Heart left ventricle (tissue), 16 donors: Measurements from ENCODE around the gene DTWD1. TPM values are rescaled to one million over a fixed set of nuclear protein-coding genes. Genes with fewer than 3 reads are reported as not detected.
"Not testable (repeated sequence)": the region's sequence is repeated elsewhere in the genome, so short reads cannot be mapped to it uniquely, and the experiment has no call there.

Experiments
- ATAC-seq, 4 donors: fragments of 200-7000 bp; cut with Tn5 transposase; one replicate each; pipeline ENCODE4 v1.9.1; 2020 to 2022; ENCODE audit warnings: moderate library complexity in 4 of 4, mild to moderate bottlenecking in 3 of 4, moderate number of reproducible peaks in 1 of 4
- DNase-seq, 5 donors: peaks; one replicate each; pipeline ENCODE4 v3.0.0-alpha.2; 2020
- H3K27ac ChIP-seq, 12 donors: fragments of 200-600 bp; sonication (generic) in 4 of 12; one replicate each; pipeline versions ENCODE4 v1.5.0 to v1.8.0; 2016 to 2022; ENCODE audit warnings: mild to moderate bottlenecking in 2 of 12
- H3K27me3 ChIP-seq, 9 donors: fragments of 200-600 bp; sonication (generic) in 2 of 9; one replicate each; pipeline versions ENCODE4 v1.5.1 to v1.8.0; 2016 to 2022; ENCODE audit warnings: mild to moderate bottlenecking in 3 of 9
- H3K36me3 ChIP-seq, 9 donors: fragments of 200-600 bp; sonication (generic) in 2 of 9; one replicate each; pipeline versions ENCODE4 v1.5.0 to v1.8.0; 2018 to 2022; ENCODE audit warnings: mild to moderate bottlenecking in 2 of 9
- H3K4me1 ChIP-seq, 12 donors: fragments of 200-600 bp; sonication (generic) in 4 of 12; one replicate each; pipeline versions ENCODE4 v1.5.0 to v1.8.0; 2016 to 2022; ENCODE audit warnings: mild to moderate bottlenecking in 3 of 12
- H3K4me3 ChIP-seq, 12 donors: fragments of 200-600 bp; sonication (generic) in 4 of 12; one replicate each; pipeline versions ENCODE4 v1.5.0 to v1.8.0; 2017 to 2022; ENCODE audit warnings: mild to moderate bottlenecking in 9 of 12, moderate library complexity in 4 of 12
- H3K9me3 ChIP-seq, 12 donors: fragments of 200-600 bp; sonication (generic) in 4 of 12; one replicate each; pipeline versions ENCODE4 v1.5.0 to v1.8.0; 2016 to 2022; ENCODE audit warnings: mild to moderate bottlenecking in 1 of 12
- POLR2A ChIP-seq, 2 donors: fragments of 450-650 bp; IDR thresholded peaks; one replicate each; pipeline ENCODE4 v1.6.1; 2017; ENCODE audit warnings: antibody characterized with exemption in 2 of 2, mild to moderate bottlenecking in 2 of 2, moderate library complexity in 2 of 2
- WGBS, 4 donors: extraction: QIAGEN DNeasy Blood & Tissue Kit in 2 of 4; methylation state at CpG; one replicate each; pipeline versions ENCODE4 v1.1.5 to v1.1.7; 2013 to 2018; 5-methylcytosine and 5-hydroxymethylcytosine counted together
- intact Hi-C, 10 donors: fragments of 100-400 bp; cut with DNase I; formaldehyde crosslinking; loops; one replicate each; pipeline versions ENCODE4 v1.11.1 to v1.14.2; 2022
- long read RNA-seq, 3 donors: library from polyadenylated mRNA; unstranded; transcript quantifications; one replicate each; pipeline ENCODE4 v2.0.0, GENCODE V29; 2020 to 2021
- polyA plus RNA-seq, 2 donors: library from polyadenylated mRNA; stranded (reverse); fragments of 200-250 nt; gene quantifications; one replicate each; pipeline ENCODE4 v1.2.3, GENCODE V29; 2013
- total RNA-seq, 9 donors: library from RNA; depleted of rRNA in 2 of 9; stranded (reverse); fragments of >200 nt in 2 of 9; fragmentation: NEBNext Ultra II Directional in 3 of 9; extraction: Animal tissue kit (Norgen Biotek cat#: 25700) in 3 of 9; gene quantifications; one replicate each; pipeline versions ENCODE4 v1.1.0 to v1.2.4, GENCODE V29; 2016 to 2023
- TF ChIP-seq, protein P1 (sequence below), 12 donors: fragments of 200-600 bp; sonication (generic) in 4 of 12; IDR thresholded peaks; one replicate each; pipeline versions ENCODE4 v1.5.0 to v1.8.0; 2018 to 2022; ENCODE audit warnings: antibody characterized with exemption in 12 of 12, mild to moderate bottlenecking in 5 of 12
- donor health status: ischemic (EF 13 %, LVEDD 7.1; RV severe dilation, severe dysfunction).
- donor health status: healthy with polysubstance abuse.
- donor health status: DM: no; HTN: yes; CAD: no.
- donor health status: DM: no; HTN: no; CAD: no.
- donor health status: ischemic (EF 25% LVEDD 6.9; RV normal size, moderate dysfunction).
- donor health status: ischemic (EF 25% LVEDD 5.7; RV mildly dilated, moderate dysfunction).
- donor health status: healthy.
- donor health status: DM: yes; HTN: yes; CAD: no.
- donor health status: ischemic (EF 35%, LVEDD 5.7; RV mildly dilated, moderate dysfunction).
- donor health status: nonischemic (EF 11% LVEDD 7.7; RV severe dilation, severe dysfunction).
- donor health status: DM: yes; HTN: yes; CAD: no.
- donor health status: PGD.
- donor health status: ischemic (EF 29% LVEDD 5.4; RV normal size, mild dysfunction).
- donor health status: nonischemic (EF 23%, LVEDD 6.1; RV moderate dilation, normal function).

Gene DTWD1, protein sequence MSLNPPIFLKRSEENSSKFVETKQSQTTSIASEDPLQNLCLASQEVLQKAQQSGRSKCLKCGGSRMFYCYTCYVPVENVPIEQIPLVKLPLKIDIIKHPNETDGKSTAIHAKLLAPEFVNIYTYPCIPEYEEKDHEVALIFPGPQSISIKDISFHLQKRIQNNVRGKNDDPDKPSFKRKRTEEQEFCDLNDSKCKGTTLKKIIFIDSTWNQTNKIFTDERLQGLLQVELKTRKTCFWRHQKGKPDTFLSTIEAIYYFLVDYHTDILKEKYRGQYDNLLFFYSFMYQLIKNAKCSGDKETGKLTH
- total RNA-seq (10 to 100 TPM in 8 of 9 donors, 1 to 10 TPM in 1; 6.3 to 28.0 (median 18.4) TPM), polyA plus RNA-seq (10 to 100 TPM in 1 of 2 donors, 1 to 10 TPM in 1; 8.1 to 11.7 TPM)
- long read RNA-seq, donor 1, partial matches to known transcripts: 10 of 20 reads
- long read RNA-seq, donor 1, other reads (novel, unspliced or antisense): 9 of 20 reads
- long read RNA-seq, donor 2, full-length matches to known transcripts: 12 of 67 reads
- long read RNA-seq, donor 2, partial matches to known transcripts: 22 of 67 reads
- long read RNA-seq, donor 2, other reads (novel, unspliced or antisense): 33 of 67 reads
- long read RNA-seq, donor 3, transcript DTWD1-202 (5 exons, 1,584 nt): major isoform, 5 of 18 reads
- long read RNA-seq, donor 3, partial matches to known transcripts: 7 of 18 reads
- long read RNA-seq, donor 3, other reads (novel, unspliced or antisense): 6 of 18 reads

DNA sequence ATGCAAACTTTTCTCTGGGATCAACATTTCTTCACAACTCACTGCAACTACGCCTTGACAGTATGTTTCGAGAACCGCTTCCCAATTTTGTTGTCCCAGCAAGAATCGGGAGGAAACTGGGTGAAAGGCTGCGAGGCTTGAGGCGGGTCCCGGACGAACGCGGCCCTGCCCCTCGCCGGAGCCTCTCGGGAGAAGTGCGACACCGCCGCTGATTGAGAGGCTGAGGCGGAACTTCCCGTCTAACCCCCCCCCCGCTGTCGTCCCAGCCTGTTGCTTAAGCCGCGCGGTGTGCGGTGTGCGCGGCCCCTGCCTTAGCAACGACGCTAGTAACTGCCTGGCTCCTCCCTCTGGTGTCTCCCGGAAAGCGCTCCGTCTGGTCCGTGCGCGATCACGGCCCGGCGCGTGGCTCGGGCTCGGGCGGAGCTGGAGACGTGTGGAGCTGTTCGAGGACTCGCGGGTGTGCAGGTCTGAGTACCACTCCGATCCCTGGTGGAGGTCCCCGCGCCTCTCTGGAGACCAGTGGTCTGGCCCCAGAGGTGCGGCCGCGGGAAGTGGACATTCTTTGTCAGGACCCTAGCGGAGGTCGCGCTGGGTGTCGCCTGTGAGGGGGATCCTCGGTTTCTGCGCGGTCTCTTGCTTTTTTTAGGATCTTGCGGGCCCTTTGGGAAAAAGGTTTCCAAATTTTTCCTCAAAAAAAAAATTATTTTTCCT, at the start of gene DTWD1, which contains the start of gene FAM227B:
DTWD1 (plus strand) TSS at position 391 of the 711 bp plus-strand sequence. CDS start 4,120 bp downstream, outside the sequence.
FAM227B (minus strand) TSS at position 161 of the 711 bp plus-strand sequence. CDS start 5,647 bp downstream, outside the sequence.
- Histone ChIP-seq H3K27ac (peak within 1 kb of the TSS; percentile 78 to 97 (median 93)), H3K36me3 (peaks cover 0 to 15% (median 7%) of the 10 kb centered on the region in 9 donors), H3K4me3 (peak within 1 kb of the TSS; percentile 59 to 87 (median 74)), H3K27me3 (no peaks in the 10 kb centered on the region), H3K9me3 (peaks cover 0 to 27% (median 7%) of the 10 kb centered on the region in 12 donors), H3K4me1 (peaks cover 0 to 40% (median 19%) of the 10 kb centered on the region in 12 donors)
- intact Hi-C loops: loop anchor here in 5 of 10 donors (2.0 to 10.0 kb wide), 7 partner anchors 196 to 466 kb away; partner anchors contain the start of genes FGF7 (in 4 of the 5) and COPS2 (in 1 of the 5)
- 0 to 1% (median 0%) methylated on average over 15 to 59 of the region's 59 CpGs for WGBS, 4 donors
- ATAC-seq: peak; percentile 99 to 100 (median 100)
- DNase-seq: peak; percentile 97 to 99 (median 98)
- TF ChIP-seq, protein P1, sequence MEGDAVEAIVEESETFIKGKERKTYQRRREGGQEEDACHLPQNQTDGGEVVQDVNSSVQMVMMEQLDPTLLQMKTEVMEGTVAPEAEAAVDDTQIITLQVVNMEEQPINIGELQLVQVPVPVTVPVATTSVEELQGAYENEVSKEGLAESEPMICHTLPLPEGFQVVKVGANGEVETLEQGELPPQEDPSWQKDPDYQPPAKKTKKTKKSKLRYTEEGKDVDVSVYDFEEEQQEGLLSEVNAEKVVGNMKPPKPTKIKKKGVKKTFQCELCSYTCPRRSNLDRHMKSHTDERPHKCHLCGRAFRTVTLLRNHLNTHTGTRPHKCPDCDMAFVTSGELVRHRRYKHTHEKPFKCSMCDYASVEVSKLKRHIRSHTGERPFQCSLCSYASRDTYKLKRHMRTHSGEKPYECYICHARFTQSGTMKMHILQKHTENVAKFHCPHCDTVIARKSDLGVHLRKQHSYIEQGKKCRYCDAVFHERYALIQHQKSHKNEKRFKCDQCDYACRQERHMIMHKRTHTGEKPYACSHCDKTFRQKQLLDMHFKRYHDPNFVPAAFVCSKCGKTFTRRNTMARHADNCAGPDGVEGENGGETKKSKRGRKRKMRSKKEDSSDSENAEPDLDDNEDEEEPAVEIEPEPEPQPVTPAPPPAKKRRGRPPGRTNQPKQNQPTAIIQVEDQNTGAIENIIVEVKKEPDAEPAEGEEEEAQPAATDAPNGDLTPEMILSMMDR (IDR thresholded peaks at IDR 0.05): peak in 4 of 12 donors; percentile 14 to 25 (median 14)
- TF ChIP-seq POLR2A (IDR thresholded peaks at IDR 0.05): peak in 1 of 2 donors; percentile 84

GRCh38 chr15:49573421-49573820, 47.4 kb upstream of the DTWD1 start:
- TF ChIP-seq, protein P1 (IDR thresholded peaks at IDR 0.05): no peak
- no peak for TF ChIP-seq POLR2A (IDR thresholded peaks at IDR 0.05)
- no peaks in the 10 kb centered on the region for H3K27me3 ChIP-seq
- intact Hi-C loops: no loop called here
- ATAC-seq: no peak
- H3K9me3 ChIP-seq: peaks cover 0 to 22% (median 4%) of the 10 kb centered on the region in 12 donors
- H3K27ac ChIP-seq: no peak overlapping the region
- H3K4me1 ChIP-seq: no peaks in the 10 kb centered on the region
- no peak for DNase-seq
- 90 to 95% (median 93%) methylated on average over 1 of the region's 1 CpG for WGBS, 4 donors
- H3K4me3 ChIP-seq: no peak overlapping the region
- peaks cover 0 to 9% (median 0%) of the 10 kb centered on the region in 9 donors for H3K36me3 ChIP-seq

DNA sequence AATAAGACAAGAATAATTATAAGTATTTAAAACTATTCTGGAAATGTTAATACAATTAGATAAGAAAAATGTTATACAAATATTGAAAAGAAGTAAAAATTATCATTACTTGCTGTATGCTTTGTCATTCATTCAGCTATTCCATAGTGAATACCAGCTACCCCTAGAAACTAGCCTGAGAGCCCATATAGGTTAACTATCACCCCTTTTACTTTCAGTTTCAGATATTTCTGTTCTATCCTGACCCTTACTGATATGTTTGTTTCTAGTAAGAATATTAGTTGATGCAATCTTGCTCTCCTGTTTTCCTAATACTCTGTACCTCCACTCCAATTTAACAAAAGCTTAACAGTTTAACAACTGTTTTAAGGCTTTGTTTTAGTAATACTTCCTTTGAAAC, 31.8 kb upstream of the DTWD1 start:
- no peak for TF ChIP-seq POLR2A (IDR thresholded peaks at IDR 0.05)
- TF ChIP-seq, protein P1 (IDR thresholded peaks at IDR 0.05): no peak
- intact Hi-C loops: no loop called here
- H3K4me3 ChIP-seq: no peak overlapping the region
- H3K9me3 ChIP-seq: peaks cover 0 to 14% (median 0%) of the 10 kb centered on the region in 12 donors
- DNase-seq: no peak
- peaks cover 0 to 6% (median 0%) of the 10 kb centered on the region in 12 donors for H3K4me1 ChIP-seq
- no peak for ATAC-seq
- no peak overlapping the region for H3K27ac ChIP-seq
- no peaks in the 10 kb centered on the region for H3K36me3 ChIP-seq
- H3K27me3 ChIP-seq: no peaks in the 10 kb centered on the region

DNA sequence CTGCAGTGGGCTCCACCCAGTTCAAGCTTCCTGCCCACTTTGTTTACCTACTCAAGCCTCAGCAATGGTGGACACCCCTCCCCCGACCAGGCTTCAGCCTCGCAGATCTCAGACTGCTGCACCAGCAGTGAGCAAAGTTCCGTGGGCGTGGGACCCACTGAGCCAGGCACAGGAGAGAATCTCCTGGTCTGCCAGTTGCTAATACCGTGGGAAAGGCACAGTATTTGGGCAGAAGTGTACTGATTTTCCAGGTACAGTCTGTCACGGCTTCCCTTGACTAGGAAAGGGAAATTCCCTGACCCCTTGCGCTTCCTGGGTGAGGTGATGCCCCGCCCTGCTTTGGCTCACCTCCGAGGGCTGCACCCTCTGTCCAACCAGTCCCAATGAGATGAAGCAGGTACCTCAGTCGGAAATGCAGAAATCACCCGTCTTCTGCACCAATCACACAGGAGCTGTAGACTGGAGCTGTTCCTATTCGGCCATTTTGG, 28.0 kb upstream of the DTWD1 start:
- H3K4me1 ChIP-seq, ATAC-seq, DNase-seq, H3K27me3 ChIP-seq, H3K36me3 ChIP-seq, intact Hi-C loops, H3K4me3 ChIP-seq, H3K27ac ChIP-seq: not testable (repeated sequence)
- peaks cover 0 to 29% (median 10%) of the 10 kb centered on the region in 12 donors for H3K9me3 ChIP-seq
- WGBS, 4 donors: 87 to 97% (median 95%) methylated on average over 11 to 12 of the region's 12 CpGs
